ENCODE measurements around the gene ERAP2. TPM values are rescaled to one million over a fixed set of nuclear protein-coding genes. Genes with fewer than 3 reads are reported as not detected.
A peak's percentile ranks its signal among the peaks of the same experiment; 100 is the strongest.

ERAP2 gene
- total RNA-seq, 1 experiment from 2014 or later = 15.5 TPM

GRCh38 chr5:96885518-96886338, 9.4 kb downstream of the ERAP2 start:
- Histone ChIP-seq H3K27me3 (ENCODE audit: control insufficient read depth, insufficient read depth, low read length) (no peaks in the 10 kb centered on the region), H3K36me3 (ENCODE audit: control insufficient read depth, insufficient read depth, low read length) (no peaks in the 10 kb centered on the region), H3K27ac (ENCODE audit: low read length) (no peak overlapping the region), H3K4me3 (ENCODE audit: low read depth in 2 of 2, low read length in 2 of 2) (no peak overlapping the region), H3K9me3 (ENCODE audit: control insufficient read depth, insufficient read depth, low read depth, low read length) (no peaks in the 10 kb centered on the region), H3K4me1 (ENCODE audit: control insufficient read depth, insufficient read depth, low read length) (no peaks in the 10 kb centered on the region)
- in situ Hi-C loops (cut with HindIII; ENCODE audit: low pct_unique_long_range_greater_than_20kb, low sequenced_read_pairs) = no loop called here
- no peak for TF ChIP-seq TCF7L2 (IDR thresholded peaks at IDR 0.05; ENCODE audit: low read depth, low read length)
- no peak for TF ChIP-seq REST (IDR thresholded peaks at IDR 0.05; ENCODE audit: insufficient read depth in 1 of 2, low read depth in 2 of 2, low read length in 1 of 2)
- no peak for TF ChIP-seq POLR2AphosphoS5 (IDR thresholded peaks at IDR 0.05; ENCODE audit: low read depth, low read length)
- TF ChIP-seq SIN3A (IDR thresholded peaks at IDR 0.05; ENCODE audit: borderline replicate concordance, insufficient read depth, low read depth, low read length) = no peak
- TF ChIP-seq, protein P1, sequence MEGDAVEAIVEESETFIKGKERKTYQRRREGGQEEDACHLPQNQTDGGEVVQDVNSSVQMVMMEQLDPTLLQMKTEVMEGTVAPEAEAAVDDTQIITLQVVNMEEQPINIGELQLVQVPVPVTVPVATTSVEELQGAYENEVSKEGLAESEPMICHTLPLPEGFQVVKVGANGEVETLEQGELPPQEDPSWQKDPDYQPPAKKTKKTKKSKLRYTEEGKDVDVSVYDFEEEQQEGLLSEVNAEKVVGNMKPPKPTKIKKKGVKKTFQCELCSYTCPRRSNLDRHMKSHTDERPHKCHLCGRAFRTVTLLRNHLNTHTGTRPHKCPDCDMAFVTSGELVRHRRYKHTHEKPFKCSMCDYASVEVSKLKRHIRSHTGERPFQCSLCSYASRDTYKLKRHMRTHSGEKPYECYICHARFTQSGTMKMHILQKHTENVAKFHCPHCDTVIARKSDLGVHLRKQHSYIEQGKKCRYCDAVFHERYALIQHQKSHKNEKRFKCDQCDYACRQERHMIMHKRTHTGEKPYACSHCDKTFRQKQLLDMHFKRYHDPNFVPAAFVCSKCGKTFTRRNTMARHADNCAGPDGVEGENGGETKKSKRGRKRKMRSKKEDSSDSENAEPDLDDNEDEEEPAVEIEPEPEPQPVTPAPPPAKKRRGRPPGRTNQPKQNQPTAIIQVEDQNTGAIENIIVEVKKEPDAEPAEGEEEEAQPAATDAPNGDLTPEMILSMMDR (IDR thresholded peaks at IDR 0.05) = no peak
- intact Hi-C loops (cut with micrococcal nuclease; ENCODE audit: unreplicated experiment) = no loop called here
- DNase-seq (ENCODE audit: low read depth, low spot score) (no peak), ATAC-seq (no peak)
- no TSS peak for BruUV-seq (replicated peaks)
- POLR2A ChIA-PET = interaction anchor here (0.5 to 0.6 kb wide), 2 partner anchors 13 to 75 kb away, joined by 3 read pairs; no protein-coding TSS in a partner anchor
- CTCF ChIA-PET = interaction anchor here (0.6 kb wide), 1 partner anchor 73 kb away, joined by 5 read pairs; no protein-coding TSS in a partner anchor

- DNase-seq (ENCODE audit: low read depth, low spot score) = no peak
- CTCF ChIA-PET = no interaction called here
- Histone ChIP-seq H3K4me1 (ENCODE audit: control insufficient read depth, insufficient read depth, low read length) (no peaks in the 10 kb centered on the region), H3K36me3 (ENCODE audit: control insufficient read depth, insufficient read depth, low read length) (no peaks in the 10 kb centered on the region), H3K27me3 (ENCODE audit: control insufficient read depth, insufficient read depth, low read length) (no peaks in the 10 kb centered on the region), H3K27ac (ENCODE audit: low read length) (no peak overlapping the region), H3K4me3 (ENCODE audit: low read depth in 2 of 2, low read length in 2 of 2) (no peak overlapping the region), H3K9me3 (ENCODE audit: control insufficient read depth, insufficient read depth, low read depth, low read length) (no peaks in the 10 kb centered on the region)
- intact Hi-C loops (cut with micrococcal nuclease; ENCODE audit: unreplicated experiment) = no loop called here
- ATAC-seq = peak; percentile 48; the same call in 1 of the 2 replicates
- POLR2A ChIA-PET = no interaction called here
- TF ChIP-seq SIN3A (IDR thresholded peaks at IDR 0.05; ENCODE audit: borderline replicate concordance, insufficient read depth, low read depth, low read length) (no peak), POLR2AphosphoS5 (IDR thresholded peaks at IDR 0.05; ENCODE audit: low read depth, low read length) (no peak), TCF7L2 (IDR thresholded peaks at IDR 0.05; ENCODE audit: low read depth, low read length) (no peak), REST (IDR thresholded peaks at IDR 0.05; ENCODE audit: insufficient read depth in 1 of 2, low read depth in 2 of 2, low read length in 1 of 2) (no peak)
- TF ChIP-seq, protein P1 (IDR thresholded peaks at IDR 0.05) = no peak
- in situ Hi-C loops (cut with HindIII; ENCODE audit: low pct_unique_long_range_greater_than_20kb, low sequenced_read_pairs) = no loop called here
- no TSS peak for BruUV-seq (replicated peaks)
Observed at GRCh38 chr5:96893342-96893741, 17.0 kb downstream of the ERAP2 start.
